HepG2 (cell line): Measurements from ENCODE around the gene CLDN10. TPM values are rescaled to one million over a fixed set of nuclear protein-coding genes. Genes with fewer than 3 reads are reported as not detected.

Source experiments
- CHD4 ChIP-seq: fragments of 200-600 bp; sonication (generic); IDR thresholded peaks from 2 replicates; pipeline ENCODE4 v1.7.0; 2017; ENCODE audit warnings: mild to moderate bottlenecking, low read length, borderline replicate concordance
- ESRRA ChIP-seq: sonication (generic); formaldehyde crosslinking; IDR thresholded peaks from 2 replicates; pipeline ENCODE4 v1.5.1; 2020; ENCODE audit warnings: mild to moderate bottlenecking, low read depth, missing genetic modification reagents
- FOXC1 ChIP-seq: sonication (generic); formaldehyde crosslinking; IDR thresholded peaks from 2 replicates; pipeline ENCODE4 v1.8.0; 2022; ENCODE audit warnings: mild to moderate bottlenecking, missing genetic modification reagents, borderline replicate concordance
- HOXD1 ChIP-seq: sonication (generic); formaldehyde crosslinking; IDR thresholded peaks from 2 replicates; pipeline ENCODE4 v1.5.0; 2020; ENCODE audit warnings: missing genetic modification reagents
- MBD4 ChIP-seq: IDR thresholded peaks from 2 replicates; pipeline ENCODE4 v1.6.1; 2012; ENCODE audit warnings: low read length, inconsistent platforms, borderline replicate concordance
- NFKB2 ChIP-seq: sonication (generic); formaldehyde crosslinking; IDR thresholded peaks from 2 replicates; pipeline ENCODE4 v1.4.0; 2020; ENCODE audit warnings: missing genetic modification reagents, borderline replicate concordance
- RFXAP ChIP-seq: sonication (generic); formaldehyde crosslinking; IDR thresholded peaks from 2 replicates; pipeline ENCODE4 v1.4.0; 2020; ENCODE audit warnings: missing genetic modification reagents, borderline replicate concordance
- SMARCC2 ChIP-seq: fragments of 450-650 bp; IDR thresholded peaks from 2 replicates; pipeline ENCODE4 v1.6.1; 2017; ENCODE audit warnings: antibody characterized with exemption, mild to moderate bottlenecking
- SRSF4 ChIP-seq: fragments of 200-400 bp; formaldehyde crosslinking; IDR thresholded peaks from one replicate; pipeline ENCODE4 v1.6.1; 2018; ENCODE audit warnings: mild to moderate bottlenecking, low read depth, low read length, moderate library complexity; ENCODE audit not compliant: poor library complexity, severe bottlenecking
- THAP9 ChIP-seq: sonication (generic); formaldehyde crosslinking; IDR thresholded peaks from 2 replicates; pipeline ENCODE4; 2020; ENCODE audit warnings: missing genetic modification reagents, mild to moderate bottlenecking, borderline replicate concordance
- ZEB1 ChIP-seq: IDR thresholded peaks from 2 replicates; pipeline ENCODE4 v1.6.1; 2012; ENCODE audit warnings: mild to moderate bottlenecking, low read depth, inconsistent platforms; ENCODE audit not compliant: insufficient replicate concordance
- ZKSCAN5 ChIP-seq: sonication (generic); formaldehyde crosslinking; IDR thresholded peaks from 2 replicates; pipeline ENCODE4 v1.5.1; 2020; ENCODE audit warnings: mild to moderate bottlenecking, missing genetic modification reagents
- ZNF337 ChIP-seq: sonication (generic); formaldehyde crosslinking; IDR thresholded peaks from 2 replicates; pipeline ENCODE4 v1.5.1; 2020; ENCODE audit warnings: missing genetic modification reagents, low read depth, mild to moderate bottlenecking, borderline replicate concordance
- polyA plus RNA-seq, 8 experiments: library from polyadenylated mRNA; depleted of rRNA in 3 of 8; stranded (reverse) in 7 of 8; unstranded in 1 of 8; fragments of >200 nt; fragmentation: Illumina TruSeq in 4 of 8; extraction: Trizol in 4 of 8; gene quantifications; 2 replicates each; pipeline versions ENCODE4 v1.2.1 to v1.2.3, GENCODE V29; 2011 to 2016; ENCODE audit warnings: low read depth in 4 of 8, missing spikeins in 1 of 8, mixed read lengths in 1 of 8; ENCODE audit not compliant: insufficient read depth in 1 of 8
- total RNA-seq, 5 experiments: library from RNA; depleted of rRNA; stranded (reverse); fragments of >200 nt; fragmentation: Illumina TruSeq; extraction: Trizol; gene quantifications; 2 replicates each; pipeline ENCODE4 v1.2.3, GENCODE V29; 2016; ENCODE audit warnings: low read depth in 1 of 5

The CLDN10 gene
- total and polyA plus RNA-seq, 2 of the 13 experiments (the other 11 are each of a cell fraction or from before 2014, with no cell fraction given), result not detected

GRCh38 chr13:95601906-95602305, 49.4 kb downstream of the CLDN10 start (continued):
- TF ChIP-seq ZEB1 (no peak), FOXC1 (CRISPR knock-in tag) (no peak), ZKSCAN5 (CRISPR knock-in tag) (no peak), ZNF337 (CRISPR knock-in tag) (no peak), ESRRA (no peak), NFKB2 (no peak), CHD4 (no peak), RFXAP (no peak), HOXD1 (CRISPR knock-in tag) (no peak), SRSF4 (no peak), THAP9 (no peak), MBD4 (no peak), SMARCC2 (no peak)
